HEK293T (cell line): ENCODE data around the gene C16orf54.

Experiments used
- ELF4 ChIP-seq: fragments of 450-650 bp; IDR thresholded peaks from 2 replicates; pipeline ENCODE4 v1.6.1; 2017; ENCODE audit warnings: antibody characterized with exemption
- FOXK2 ChIP-seq: fragments of 450-650 bp; IDR thresholded peaks from 2 replicates; pipeline ENCODE4 v1.6.1; 2016; ENCODE audit warnings: mild to moderate bottlenecking
- SP1 ChIP-seq: fragments of 450-650 bp; IDR thresholded peaks from 2 replicates; pipeline ENCODE4 v1.6.1; 2017

DNA sequence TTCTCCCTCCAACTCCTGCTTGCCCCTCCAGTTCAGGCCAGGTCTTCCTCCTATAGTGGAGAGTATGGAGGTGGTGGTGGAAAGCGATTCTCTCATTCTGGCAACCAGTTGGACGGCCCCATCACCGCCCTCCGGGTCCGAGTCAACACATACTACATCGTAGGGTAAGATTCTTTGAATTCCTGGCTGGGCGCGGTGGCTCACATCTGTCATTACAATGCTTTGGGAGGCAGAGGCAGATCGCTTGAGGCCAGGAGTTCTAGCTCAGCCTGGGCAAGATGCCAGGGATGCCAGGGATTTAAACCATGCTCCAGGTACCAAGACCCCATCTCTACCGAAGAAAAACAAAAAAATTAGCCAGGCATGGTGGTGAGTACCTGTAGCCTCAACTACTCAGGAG is 33.7 kb upstream of the C16orf54 start:
- no peak for TF ChIP-seq ELF4
- TF ChIP-seq FOXK2, result no peak
- no peak for TF ChIP-seq SP1
